ENCODE measurements around the gene RAB4A.
"Not testable (repeated sequence)": the region's sequence is repeated elsewhere in the genome, so short reads cannot be mapped to it uniquely, and the experiment has no call there.

The RAB4A gene

GRCh38 chr1:229283183-229283611, 12.3 kb downstream of the RAB4A start:
- DNase-seq (ENCODE audit: low read depth) = no peak
- TF ChIP-seq CTCF (IDR thresholded peaks at IDR 0.05; ENCODE audit: control insufficient read depth, insufficient read depth, low read depth, low read length, missing control alignments) = no peak
- H3K4me3 ChIP-seq (ENCODE audit: control insufficient read depth, low read depth, low read length) = no peak overlapping the region

- TF ChIP-seq CTCF (IDR thresholded peaks at IDR 0.05; ENCODE audit: control insufficient read depth, insufficient read depth, low read depth, low read length, missing control alignments) = no peak
- H3K4me3 ChIP-seq (ENCODE audit: control insufficient read depth, low read depth, low read length) = no peak overlapping the region
- DNase-seq (ENCODE audit: low read depth) = no peak
These were observed 14.0 kb downstream of the RAB4A start for GRCh38 chr1:229284887-229285286.

GRCh38 chr1:229285440-229285839, 14.5 kb downstream of the RAB4A start:
- no peak for DNase-seq (ENCODE audit: low read depth)
- H3K4me3 ChIP-seq (ENCODE audit: control insufficient read depth, low read depth, low read length) = no peak overlapping the region
- TF ChIP-seq CTCF (IDR thresholded peaks at IDR 0.05; ENCODE audit: control insufficient read depth, insufficient read depth, low read depth, low read length, missing control alignments) = no peak

- H3K4me3 ChIP-seq (ENCODE audit: control insufficient read depth, low read depth, low read length) = no peak overlapping the region
- no peak for TF ChIP-seq CTCF (IDR thresholded peaks at IDR 0.05; ENCODE audit: control insufficient read depth, insufficient read depth, low read depth, low read length, missing control alignments)
- DNase-seq (ENCODE audit: low read depth) = no peak
These were observed 15.3 kb downstream of the RAB4A start for GRCh38 chr1:229286099-229286766.

GRCh38 chr1:229287267-229287666, 16.4 kb downstream of the RAB4A start:
- TF ChIP-seq CTCF (IDR thresholded peaks at IDR 0.05; ENCODE audit: control insufficient read depth, insufficient read depth, low read depth, low read length, missing control alignments) = no peak
- H3K4me3 ChIP-seq (ENCODE audit: control insufficient read depth, low read depth, low read length) = no peak overlapping the region
- DNase-seq (ENCODE audit: low read depth) = no peak

GRCh38 chr1:229288516-229288915, 17.6 kb downstream of the RAB4A start:
- H3K4me3 ChIP-seq (ENCODE audit: control insufficient read depth, low read depth, low read length) = no peak overlapping the region
- no peak for TF ChIP-seq CTCF (IDR thresholded peaks at IDR 0.05; ENCODE audit: control insufficient read depth, insufficient read depth, low read depth, low read length, missing control alignments)
- DNase-seq (ENCODE audit: low read depth) = no peak

- H3K4me3 ChIP-seq (ENCODE audit: control insufficient read depth, low read depth, low read length); DNase-seq (ENCODE audit: low read depth): not testable (repeated sequence)
These were observed 20.8 kb downstream of the RAB4A start for GRCh38 chr1:229291686-229292085.

All from AG09309 (cell line).